GM18498 (cell line): ENCODE results near the gene CUX1.
"Not testable (repeated sequence)": the region's sequence is repeated elsewhere in the genome, so short reads cannot be mapped to it uniquely, and the experiment has no call there.

ENCODE experiments used
- ATAC-seq: cut with Tn5 transposase; IDR thresholded peaks from one replicate; pipeline ENCODE4 v1.9.1; 2021; ENCODE audit warnings: mild to moderate bottlenecking, moderate library complexity; ENCODE audit not compliant: unreplicated experiment

The CUX1 gene

GRCh38 chr7:101824440-101824839 lies 7.0 kb downstream of the CUX1 start:
- no peak for ATAC-seq

- no peak for ATAC-seq
These were observed 8.8 kb downstream of the CUX1 start for GRCh38 chr7:101826081-101826835.

GRCh38 chr7:101828301-101829020 lies 11.0 kb downstream of the CUX1 start:
- ATAC-seq, result no peak

- ATAC-seq, result no peak
These were observed 11.9 kb downstream of the CUX1 start for GRCh38 chr7:101829374-101829773.

GRCh38 chr7:101829821-101830220 lies 12.4 kb downstream of the CUX1 start:
- no peak for ATAC-seq

- ATAC-seq, result not testable (repeated sequence)
These were observed 14.0 kb downstream of the CUX1 start for GRCh38 chr7:101831396-101831795.

- ATAC-seq, result no peak
These were observed 14.8 kb downstream of the CUX1 start for GRCh38 chr7:101832205-101832631.

GRCh38 chr7:101832685-101833375 lies 15.4 kb downstream of the CUX1 start:
- no peak for ATAC-seq

- no peak for ATAC-seq
These were observed 16.4 kb downstream of the CUX1 start for GRCh38 chr7:101833799-101834198.

- ATAC-seq, result no peak
These were observed 17.7 kb downstream of the CUX1 start for GRCh38 chr7:101835136-101835535.

GRCh38 chr7:101837433-101837832 lies 20.0 kb downstream of the CUX1 start:
- ATAC-seq, result not testable (repeated sequence)

GRCh38 chr7:101838837-101839483 lies 21.5 kb downstream of the CUX1 start:
- no peak for ATAC-seq

- ATAC-seq, result no peak
These were observed 23.9 kb downstream of the CUX1 start for GRCh38 chr7:101841328-101841727.

- no peak for ATAC-seq
These were observed 26.2 kb downstream of the CUX1 start for GRCh38 chr7:101843293-101844271.

GRCh38 chr7:101845974-101846373 lies 28.5 kb downstream of the CUX1 start:
- no peak for ATAC-seq

GRCh38 chr7:101846800-101847538 lies 29.5 kb downstream of the CUX1 start:
- ATAC-seq, result no peak

GRCh38 chr7:101848208-101848951 lies 31.0 kb downstream of the CUX1 start:
- no peak for ATAC-seq

- not testable (repeated sequence) for ATAC-seq
These were observed 31.9 kb downstream of the CUX1 start for GRCh38 chr7:101849314-101849713.

- ATAC-seq, result not testable (repeated sequence)
These were observed 34.9 kb downstream of the CUX1 start for GRCh38 chr7:101852364-101852763.
